ENCODE data around the gene MYO1E. TPM values are rescaled to one million over a fixed set of nuclear protein-coding genes. Genes with fewer than 3 reads are reported as not detected.

Gene MYO1E
- total and polyA plus RNA-seq, 2 of the 4 experiments (the other 2 are of a cell fraction): 13.4 to 37.3 TPM

DNA sequence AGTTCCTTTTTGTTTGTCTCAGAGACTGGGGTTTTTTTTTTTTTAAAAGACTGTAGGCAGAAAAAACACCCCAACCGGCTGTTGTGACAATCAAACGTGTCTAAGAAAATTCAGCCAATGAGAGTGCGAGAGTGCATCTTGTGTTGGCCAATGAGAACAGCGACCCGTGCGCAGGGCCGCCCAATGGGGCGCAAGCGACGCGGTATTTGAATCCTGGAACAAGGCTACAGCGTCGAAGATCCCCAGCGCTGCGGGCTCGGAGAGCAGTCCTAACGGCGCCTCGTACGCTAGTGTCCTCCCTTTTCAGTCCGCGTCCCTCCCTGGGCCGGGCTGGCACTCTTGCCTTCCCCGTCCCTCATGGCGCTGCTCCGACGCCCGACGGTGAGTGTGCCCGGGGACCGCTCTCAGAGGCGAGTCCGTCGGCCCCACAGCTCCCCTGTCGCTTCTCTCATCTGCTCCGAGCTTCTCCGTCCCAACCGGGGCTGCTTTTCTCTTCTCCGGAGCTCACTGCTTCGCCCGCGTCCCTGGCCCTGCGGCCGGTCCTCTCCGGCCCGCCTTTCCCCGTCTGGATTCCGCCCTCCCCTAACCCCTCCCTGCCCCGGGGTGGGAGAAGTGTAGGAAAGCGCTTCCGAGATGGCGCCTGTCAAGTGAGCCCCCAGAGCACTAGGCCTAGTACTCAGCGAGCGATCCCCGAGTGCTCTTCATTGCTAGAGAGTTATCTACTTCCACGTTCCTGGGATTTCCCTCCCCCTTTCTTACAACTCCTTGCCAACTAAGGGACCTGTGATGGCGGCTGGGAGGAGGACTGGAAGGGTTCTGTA, 267.5 kb downstream of the MYO1E start, which contains the start of gene CCNB2:
CCNB2 (plus strand) TSS at position 235 of the 821 bp plus-strand sequence; CDS start at position 358, 123 bp downstream.
- Histone ChIP-seq H3K9ac (ENCODE audit: low read depth, low read length) (peak within 1 kb of the TSS; percentile 79), H3K79me1 (ENCODE audit: low read depth in 1 of 2, low read length in 2 of 2) (peaks cover 13 to 29% of the 10 kb centered on the region in 2 experiments), H4K20me1 (ENCODE audit: insufficient read depth, low read length) (no peaks in the 10 kb centered on the region), H3K23ac (ENCODE audit: low read depth, low read length) (peak within 1 kb of the TSS; percentile 81), H2BK5ac (ENCODE audit: low read depth, low read length, poor library complexity, severe bottlenecking) (peak within 1 kb of the TSS; percentile 75), H2AK5ac (ENCODE audit: low read depth, low read length) (0 out of 2 replicates have a peak within 1 kb of the TSS, but pooled peaks have one; percentile 23), H3K4me2 (ENCODE audit: low read depth, low read length) (peak within 1 kb of the TSS; percentile 91), H4K8ac (ENCODE audit: low read depth in 2 of 2, low read length in 2 of 2) (peak within 1 kb of the TSS; percentile 70 to 93), H3K9me3 (ENCODE audit: control insufficient read depth, insufficient read depth, low read length) (no peaks in the 10 kb centered on the region), H2AK9ac (replicated peaks; ENCODE audit: low read depth, low read length, poor library complexity) (peak within 1 kb of the TSS; percentile 81), H2BK120ac (ENCODE audit: low read depth, low read length) (peak within 1 kb of the TSS; percentile 12), H3K56ac (ENCODE audit: extremely low read depth, insufficient read depth, low read length) (peak within 1 kb of the TSS; percentile 88), H3K27ac (ENCODE audit: insufficient read depth, low read length) (peak within 1 kb of the TSS; percentile 65), H3K36me3 (ENCODE audit: control insufficient read depth, insufficient read depth, low read length) (peaks cover 2% of the 10 kb centered on the region), H2BK20ac (ENCODE audit: low read depth, low read length) (no peak within 1 kb of the TSS), H4K91ac (ENCODE audit: insufficient read depth, low read depth, low read length) (peak within 1 kb of the TSS; percentile 64), H3K9me1 (ENCODE audit: insufficient read depth, low read length) (peaks cover 2% of the 10 kb centered on the region; the same call in 1 of the 2 replicates), H2BK15ac (ENCODE audit: low read depth, low read length) (no peak within 1 kb of the TSS), H3K4me1 (ENCODE audit: control insufficient read depth, insufficient read depth, low read length) (no peaks in the 10 kb centered on the region), H3K4me3 (ENCODE audit: insufficient read depth, low read depth, low read length) (peak within 1 kb of the TSS; percentile 77), H4K5ac (ENCODE audit: low read depth, low read length) (peak within 1 kb of the TSS; percentile 77), H3K14ac (replicated peaks; ENCODE audit: low read depth, low read length) (peak within 1 kb of the TSS; percentile 90), H3K4ac (ENCODE audit: low read depth, low read length) (peak within 1 kb of the TSS; percentile 63), H3K27me3 (ENCODE audit: control insufficient read depth, insufficient read depth, low read length) (no peaks in the 10 kb centered on the region), H3K18ac (ENCODE audit: low read depth, low read length) (peak within 1 kb of the TSS; percentile 59), H2AFZ (replicated peaks; ENCODE audit: low read length, poor library complexity) (peak within 1 kb of the TSS; percentile 95)
- WGBS, 2 experiments (ENCODE audit: extremely low coverage in 2 of 2, insufficient read length in 1 of 2): 0% methylated on average over 33 of the region's 57 CpGs; no CpG with 5 or more reads in 1 of the 2 experiments
- DNase-seq: peak; percentile 94
- ATAC-seq (ENCODE audit: low read depth): peak; percentile 99
- dilution Hi-C loops (cut with HindIII; ENCODE audit: low sequenced_read_pairs, unreplicated experiment): no loop called here
- CTCF ChIA-PET: no interaction called here
- no TSS peak for BruUV-seq (replicated peaks)
- in situ Hi-C loops (cut with MboI; ENCODE audit: low sequenced_read_pairs): no loop called here
- POLR2A ChIA-PET (ENCODE audit: unreplicated experiment): no interaction called here
- intact Hi-C loops (cut with micrococcal nuclease): loop anchor here (5.0 kb wide), 1 partner anchor 118 kb away; the partner anchor contains the start of gene RNF111
- TF ChIP-seq CTCF (conservative IDR thresholded peaks at IDR 0.05; ENCODE audit: low read depth, low read length) (no peak), FOS (IDR thresholded peaks at IDR 0.05; ENCODE audit: low read depth, low read length) (peak; percentile 54; the same call in 1 of the 2 replicates), BHLHE40 (IDR thresholded peaks at IDR 0.05; ENCODE audit: low read depth, low read length) (peak; percentile 91), POLR2A (IDR thresholded peaks at IDR 0.05; ENCODE audit: low read depth, low read length) (peak; percentile 59; the same call in 1 of the 2 replicates), MAZ (IDR thresholded peaks at IDR 0.05; ENCODE audit: borderline replicate concordance, low read depth, low read length) (peak; percentile 27; the same call in 1 of the 2 replicates), MXI1 (IDR thresholded peaks at IDR 0.05; ENCODE audit: borderline replicate concordance, low read depth, low read length) (peak; percentile 97), USF2 (IDR thresholded peaks at IDR 0.05; ENCODE audit: low read depth, low read length) (peak; percentile 92), CHD1 (IDR thresholded peaks at IDR 0.05; ENCODE audit: low read depth, low read length) (0 out of 2 replicates have a peak, but pooled peaks have one; percentile 59), CEBPB (IDR thresholded peaks at IDR 0.05; ENCODE audit: low read depth, low read length) (no peak), ELK1 (IDR thresholded peaks at IDR 0.05; ENCODE audit: borderline replicate concordance, low read depth, low read length) (no peak), SMC3 (IDR thresholded peaks at IDR 0.05; ENCODE audit: low read depth, low read length) (no peak)

Data from IMR-90 (cell line).